Measurements from ENCODE around the gene KRTAP4-16. TPM values are rescaled to one million over a fixed set of nuclear protein-coding genes. Genes with fewer than 3 reads are reported as not detected.

KRTAP4-16 gene
- total RNA-seq (not detected in 2 replicates), polyA plus RNA-seq (not detected in 2 replicates), polyA minus RNA-seq (0.43 TPM in 1 of 2 replicates, not detected in the other)
- total RNA-seq (2013) = not detected

DNA sequence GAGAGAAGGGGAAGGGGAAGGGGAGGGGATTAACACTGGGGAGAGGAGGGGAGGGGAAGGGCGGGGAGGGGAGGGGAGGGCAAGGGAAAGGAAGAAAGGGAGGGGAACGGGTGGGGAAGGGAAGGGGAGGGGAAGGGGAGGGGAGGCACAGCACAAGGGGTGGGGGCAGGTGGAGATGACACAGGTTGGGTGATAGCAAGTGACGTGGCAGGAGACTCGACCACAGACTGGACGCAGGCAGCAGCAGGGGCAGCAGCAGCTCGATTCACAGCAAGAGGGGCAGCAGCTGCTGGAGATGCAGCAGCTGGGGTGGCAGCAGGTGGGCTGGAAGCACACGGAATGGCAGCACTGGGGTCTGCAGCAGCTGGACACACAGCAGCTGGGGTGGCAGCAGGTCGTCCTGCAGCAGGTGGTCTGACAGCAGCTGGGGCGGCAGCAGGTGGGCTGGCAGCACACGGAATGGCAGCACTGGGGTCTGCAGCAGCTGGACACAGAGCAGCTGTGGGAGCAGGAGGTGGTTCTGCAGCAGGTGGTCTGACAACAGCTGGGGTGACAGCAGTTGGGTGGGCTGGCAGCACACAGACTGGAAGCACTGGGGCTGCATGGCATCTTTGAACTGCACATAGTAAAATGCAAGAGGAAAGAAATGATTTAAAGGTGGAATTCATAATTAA is at the start of gene KRTAP4-16:
TSS of gene KRTAP4-16 (minus strand) at position 624 of the 674 bp plus-strand sequence. CDS start at position 624, 0 bp downstream.
- Histone ChIP-seq H2AFZ (ENCODE audit: insufficient read depth, low read depth, low read length, poor library complexity, severe bottlenecking) (no peak within 1 kb of the TSS), H3K27me3 (replicated peaks in 1 of 4; ENCODE audit: control extremely low read depth in 1 of 4, control insufficient read depth in 3 of 4, insufficient read depth in 4 of 4, low read length in 3 of 4) (peaks cover 0 to 5% (median 0%) of the 10 kb centered on the region in 4 experiments), H3K9me3 (ENCODE audit: control extremely low read depth in 1 of 3, control insufficient read depth in 2 of 3, insufficient read depth in 1 of 3, low read length in 2 of 3) (peaks cover 0 to 6% (median 0%) of the 10 kb centered on the region in 3 donors), H3K36me3 (replicated peaks in 1 of 2; ENCODE audit: control extremely low read depth in 1 of 2, control insufficient read depth in 1 of 2, extremely low read depth in 1 of 2, insufficient read depth in 2 of 2, low read length in 1 of 2) (no peaks in the 10 kb centered on the region), H3K27ac (ENCODE audit: low read length in 2 of 2) (no peak within 1 kb of the TSS), H3K4me2 (replicated peaks; ENCODE audit: low read depth, low read length, poor library complexity, severe bottlenecking) (no peak within 1 kb of the TSS), H3K4me3 (ENCODE audit: control extremely low read depth in 1 of 5, extremely low read depth in 1 of 5, insufficient read depth in 1 of 5, low read depth in 2 of 5, low read length in 4 of 5) (no peak within 1 kb of the TSS), H3K4me1 (ENCODE audit: control insufficient read depth in 2 of 2, insufficient read depth in 2 of 2, low read length in 2 of 2) (peaks cover 4 to 7% of the 10 kb centered on the region in 2 donors), H3K9ac (ENCODE audit: low read length) (no peak within 1 kb of the TSS), H4K20me1 (ENCODE audit: control insufficient read depth, insufficient read depth, low read length, poor library complexity, severe bottlenecking) (no peaks in the 10 kb centered on the region), H3K79me2 (ENCODE audit: control insufficient read depth, insufficient read depth, low read length) (no peaks in the 10 kb centered on the region)
- intact Hi-C loops (cut with micrococcal nuclease) = no loop called here
- Mint-ChIP-seq H3K4me3 (no peak within 1 kb of the TSS), H3K27me3 (peaks cover 32% of the 10 kb centered on the region), H3K4me1 (peaks cover 8% of the 10 kb centered on the region), H3K9me3 (ENCODE audit: insufficient read depth) (no peaks in the 10 kb centered on the region), H3K27ac (no peak within 1 kb of the TSS)
- TF ChIP-seq, protein P1, sequence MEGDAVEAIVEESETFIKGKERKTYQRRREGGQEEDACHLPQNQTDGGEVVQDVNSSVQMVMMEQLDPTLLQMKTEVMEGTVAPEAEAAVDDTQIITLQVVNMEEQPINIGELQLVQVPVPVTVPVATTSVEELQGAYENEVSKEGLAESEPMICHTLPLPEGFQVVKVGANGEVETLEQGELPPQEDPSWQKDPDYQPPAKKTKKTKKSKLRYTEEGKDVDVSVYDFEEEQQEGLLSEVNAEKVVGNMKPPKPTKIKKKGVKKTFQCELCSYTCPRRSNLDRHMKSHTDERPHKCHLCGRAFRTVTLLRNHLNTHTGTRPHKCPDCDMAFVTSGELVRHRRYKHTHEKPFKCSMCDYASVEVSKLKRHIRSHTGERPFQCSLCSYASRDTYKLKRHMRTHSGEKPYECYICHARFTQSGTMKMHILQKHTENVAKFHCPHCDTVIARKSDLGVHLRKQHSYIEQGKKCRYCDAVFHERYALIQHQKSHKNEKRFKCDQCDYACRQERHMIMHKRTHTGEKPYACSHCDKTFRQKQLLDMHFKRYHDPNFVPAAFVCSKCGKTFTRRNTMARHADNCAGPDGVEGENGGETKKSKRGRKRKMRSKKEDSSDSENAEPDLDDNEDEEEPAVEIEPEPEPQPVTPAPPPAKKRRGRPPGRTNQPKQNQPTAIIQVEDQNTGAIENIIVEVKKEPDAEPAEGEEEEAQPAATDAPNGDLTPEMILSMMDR (IDR thresholded peaks at IDR 0.05) = no peak
- TF ChIP-seq EZH2 (IDR thresholded peaks at IDR 0.05; ENCODE audit: borderline replicate concordance, insufficient read depth, low read depth, low read length, poor library complexity, severe bottlenecking) = no peak
- ChIA-PET POLR2A (no interaction called here), CTCF (interaction anchor here (0.6 kb wide), 1 partner anchor 14 kb away, joined by 4 read pairs; no protein-coding TSS in a partner anchor)
- DNase-seq = no peak
- no peak for ATAC-seq (ENCODE audit: low read depth)
- 74% methylated on average over 9 of the region's 10 CpGs for WGBS (ENCODE audit: insufficient coverage)

DNA sequence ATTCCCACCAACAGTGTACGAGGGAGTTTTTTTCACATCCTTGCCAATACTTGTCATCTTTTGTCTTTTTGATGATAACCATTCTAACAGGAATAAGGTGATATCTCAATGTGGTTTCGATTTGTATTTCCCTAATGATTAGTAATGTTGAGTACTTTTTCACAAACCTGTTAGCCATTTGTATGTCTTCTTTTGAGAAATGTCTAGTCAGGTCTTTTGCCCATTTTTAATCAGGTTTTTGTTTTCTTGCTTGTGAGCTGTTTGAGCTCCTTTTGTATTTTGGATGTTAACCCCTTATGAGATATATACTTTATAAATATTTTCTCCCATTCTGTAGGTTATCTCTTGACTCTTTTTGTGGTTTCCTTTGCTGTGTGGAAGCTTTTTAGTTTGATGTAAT is 49.5 kb upstream of the KRTAP4-16 start:
- no peak overlapping the region for H3K4me3 ChIP-seq (ENCODE audit: control extremely low read depth in 1 of 5, extremely low read depth in 1 of 5, insufficient read depth in 1 of 5, low read depth in 2 of 5, low read length in 4 of 5)
- H3K4me1 Mint-ChIP-seq = no peaks in the 10 kb centered on the region
- H3K9me3 ChIP-seq (ENCODE audit: control extremely low read depth in 1 of 3, control insufficient read depth in 2 of 3, insufficient read depth in 1 of 3, low read length in 2 of 3) = no peaks in the 10 kb centered on the region
- H3K27me3 ChIP-seq (replicated peaks in 1 of 4; ENCODE audit: control extremely low read depth in 1 of 4, control insufficient read depth in 3 of 4, insufficient read depth in 4 of 4, low read length in 3 of 4) = no peaks in the 10 kb centered on the region
- no peaks in the 10 kb centered on the region for H4K20me1 ChIP-seq (ENCODE audit: control insufficient read depth, insufficient read depth, low read length, poor library complexity, severe bottlenecking)
- no peak overlapping the region for H3K9ac ChIP-seq (ENCODE audit: low read length)
- no peak for DNase-seq
- no peak overlapping the region for H3K4me2 ChIP-seq (replicated peaks; ENCODE audit: low read depth, low read length, poor library complexity, severe bottlenecking)
- CTCF ChIA-PET = no interaction called here
- H3K27me3 Mint-ChIP-seq = peaks cover 11% of the 10 kb centered on the region
- ATAC-seq (ENCODE audit: low read depth) = no peak
- POLR2A ChIA-PET = no interaction called here
- H3K4me3 Mint-ChIP-seq = no peak overlapping the region
- TF ChIP-seq EZH2 (IDR thresholded peaks at IDR 0.05; ENCODE audit: borderline replicate concordance, insufficient read depth, low read depth, low read length, poor library complexity, severe bottlenecking) = no peak
- TF ChIP-seq, protein P1 (IDR thresholded peaks at IDR 0.05) = no peak
- intact Hi-C loops (cut with micrococcal nuclease) = no loop called here
- no peaks in the 10 kb centered on the region for H3K36me3 ChIP-seq (replicated peaks in 1 of 2; ENCODE audit: control extremely low read depth in 1 of 2, control insufficient read depth in 1 of 2, extremely low read depth in 1 of 2, insufficient read depth in 2 of 2, low read length in 1 of 2)
- no peaks in the 10 kb centered on the region for H3K79me2 ChIP-seq (ENCODE audit: control insufficient read depth, insufficient read depth, low read length)
- no peak overlapping the region for H3K27ac Mint-ChIP-seq
- H3K4me1 ChIP-seq (ENCODE audit: control insufficient read depth in 2 of 2, insufficient read depth in 2 of 2, low read length in 2 of 2) = no peaks in the 10 kb centered on the region
- no peak overlapping the region for H2AFZ ChIP-seq (ENCODE audit: insufficient read depth, low read depth, low read length, poor library complexity, severe bottlenecking)
- H3K9me3 Mint-ChIP-seq (ENCODE audit: insufficient read depth) = no peaks in the 10 kb centered on the region
- no CpG with 5 or more reads among the region's 2 CpGs for WGBS (ENCODE audit: insufficient coverage)
- no peak overlapping the region for H3K27ac ChIP-seq (ENCODE audit: low read length in 2 of 2)

Data from B cell (primary cell).